Mesenchymal stem cell (in vitro differentiated cells and primary cell): Measurements from ENCODE around the gene PNPLA1.

ENCODE experiments used
- DNase-seq: peaks from one replicate; pipeline ENCODE4 v3.0.0-alpha.2; 2013
- H2AFZ ChIP-seq: one replicate; pipeline ENCODE4 v1.6.1; 2013; ENCODE audit warnings: low read depth, mild to moderate bottlenecking, control low read depth, inconsistent platforms, low read length, moderate library complexity
- H2AK5ac ChIP-seq: 2 replicates; pipeline ENCODE4 v1.6.1; 2013; ENCODE audit warnings: low read length, moderate library complexity, mild to moderate bottlenecking, inconsistent platforms; ENCODE audit not compliant: severe bottlenecking
- H2BK120ac ChIP-seq: one replicate; pipeline ENCODE4 v1.6.1; 2013; ENCODE audit warnings: low read depth, mild to moderate bottlenecking, inconsistent platforms, low read length, moderate library complexity
- H2BK12ac ChIP-seq, 2 experiments: one replicate each; pipeline ENCODE4 v1.6.1; 2013; ENCODE audit warnings: inconsistent platforms in 2 of 2, low read length in 2 of 2, mild to moderate bottlenecking in 2 of 2, moderate library complexity in 2 of 2, control low read depth in 1 of 2
- H2BK15ac ChIP-seq: one replicate; pipeline ENCODE4 v1.6.1; 2013; ENCODE audit warnings: mild to moderate bottlenecking, low read depth, inconsistent platforms; ENCODE audit not compliant: poor library complexity, severe bottlenecking
- H2BK5ac ChIP-seq: 2 replicates; pipeline ENCODE4 v1.6.1; 2013; ENCODE audit warnings: low read depth, mild to moderate bottlenecking, low read length, control low read depth, inconsistent platforms; ENCODE audit not compliant: poor library complexity, severe bottlenecking
- H3K14ac ChIP-seq, 2 experiments: one replicate each; pipeline ENCODE4 v1.6.1; 2013; ENCODE audit warnings: inconsistent platforms in 2 of 2, low read length in 2 of 2, control low read depth in 1 of 2, mild to moderate bottlenecking in 1 of 2, moderate library complexity in 1 of 2
- H3K18ac ChIP-seq, 2 experiments: one replicate each; pipeline ENCODE4 v1.6.1; 2013; ENCODE audit warnings: inconsistent platforms in 2 of 2, low read length in 2 of 2, control low read depth in 1 of 2, low read depth in 1 of 2, mild to moderate bottlenecking in 1 of 2
- H3K23ac ChIP-seq, 2 experiments: one replicate each; pipeline ENCODE4 v1.6.1; 2013; ENCODE audit warnings: inconsistent platforms in 2 of 2, low read length in 2 of 2, mild to moderate bottlenecking in 2 of 2, moderate library complexity in 2 of 2, control low read depth in 1 of 2
- H3K27ac ChIP-seq: 2 replicates; pipeline ENCODE4 v1.5.1; 2013; ENCODE audit warnings: mild to moderate bottlenecking, moderate library complexity, low read length, control low read depth, inconsistent platforms; ENCODE audit not compliant: poor library complexity, severe bottlenecking
- H3K27me3 ChIP-seq, 2 experiments: 2 replicates each; pipeline versions ENCODE4 v1.6.1 to v1.7.0; 2013; ENCODE audit warnings: low read length in 2 of 2, mild to moderate bottlenecking in 2 of 2, moderate library complexity in 2 of 2, control low read depth in 1 of 2, inconsistent platforms in 1 of 2; ENCODE audit not compliant: control insufficient read depth in 1 of 2, insufficient read depth in 1 of 2
- H3K36me3 ChIP-seq, 2 experiments: 2 replicates each; pipeline versions ENCODE4 v1.6.1 to v1.7.0; 2013; ENCODE audit warnings: low read length in 2 of 2, control low read depth in 1 of 2, inconsistent platforms in 1 of 2, low read depth in 1 of 2, mild to moderate bottlenecking in 1 of 2; ENCODE audit not compliant: insufficient read depth in 2 of 2, control insufficient read depth in 1 of 2
- H3K4ac ChIP-seq, 2 experiments: one replicate each; pipeline ENCODE4 v1.6.1; 2013; ENCODE audit warnings: inconsistent platforms in 2 of 2, low read length in 2 of 2, mild to moderate bottlenecking in 2 of 2, moderate library complexity in 2 of 2, control low read depth in 1 of 2, low read depth in 1 of 2
- H3K4me1 ChIP-seq: 2 replicates; pipeline ENCODE4 v1.6.1; 2013; ENCODE audit warnings: low read depth, low read length, control low read depth; ENCODE audit not compliant: control insufficient read depth, insufficient read depth
- H3K4me2 ChIP-seq: 2 replicates; pipeline ENCODE4 v1.6.1; 2013; ENCODE audit warnings: low read length, mild to moderate bottlenecking, inconsistent platforms; ENCODE audit not compliant: poor library complexity, severe bottlenecking
- H3K4me3 ChIP-seq, 2 experiments: 2 replicates each; pipeline versions ENCODE4 v1.5.1 to v1.7.0; 2013; ENCODE audit warnings: low read length in 2 of 2, mild to moderate bottlenecking in 2 of 2, control low read depth in 1 of 2, low read depth in 1 of 2; ENCODE audit not compliant: insufficient read depth in 1 of 2
- H3K79me1 ChIP-seq: replicated peaks from 2 replicates; pipeline ENCODE4 v1.6.1; 2013; ENCODE audit warnings: mild to moderate bottlenecking, control low read depth, low read length, inconsistent platforms; ENCODE audit not compliant: poor library complexity, severe bottlenecking
- H3K9ac ChIP-seq: 2 replicates; pipeline ENCODE4 v1.7.0; 2013; ENCODE audit warnings: mild to moderate bottlenecking, low read length, moderate library complexity
- H3K9me3 ChIP-seq: 2 replicates; pipeline ENCODE4 v1.7.0; 2013; ENCODE audit warnings: mild to moderate bottlenecking, low read length; ENCODE audit not compliant: control insufficient read depth
- H4K8ac ChIP-seq: one replicate; pipeline ENCODE4 v1.6.1; 2013; ENCODE audit warnings: inconsistent platforms, mild to moderate bottlenecking, low read length, moderate library complexity
- H4K91ac ChIP-seq: one replicate; pipeline ENCODE4 v1.6.1; 2013; ENCODE audit warnings: mild to moderate bottlenecking, low read length, inconsistent platforms
- WGBS: methylation state at CpG from one replicate; pipeline ENCODE4 v1.1.7; 2013; ENCODE audit warnings: mixed read lengths; 5-methylcytosine and 5-hydroxymethylcytosine counted together

PNPLA1 gene

GRCh38 chr6:36335465-36336207 lies 65.8 kb downstream of the PNPLA1 start:
- H3K27ac ChIP-seq, result no peak overlapping the region
- no peak overlapping the region for H4K91ac ChIP-seq
- no peak for DNase-seq
- H3K79me1 ChIP-seq, result no peaks in the 10 kb centered on the region
- peak overlapping the region in 1 of 2 experiments; percentile 52 for H3K4ac ChIP-seq
- no peak overlapping the region for H2AK5ac ChIP-seq
- no peak overlapping the region for H2BK12ac ChIP-seq
- H3K4me2 ChIP-seq, result no peak overlapping the region
- no peak overlapping the region for H4K8ac ChIP-seq
- no peaks in the 10 kb centered on the region for H3K36me3 ChIP-seq
- H3K18ac ChIP-seq, result no peak overlapping the region
- no peak overlapping the region for H2BK5ac ChIP-seq
- H3K4me3 ChIP-seq, result no peak overlapping the region
- no peak overlapping the region for H2AFZ ChIP-seq
- no peak overlapping the region for H2BK15ac ChIP-seq
- H3K9me3 ChIP-seq, result no peaks in the 10 kb centered on the region
- no peak overlapping the region for H3K14ac ChIP-seq
- H2BK120ac ChIP-seq, result no peak overlapping the region
- no peak overlapping the region for H3K9ac ChIP-seq
- H3K23ac ChIP-seq, result no peak overlapping the region
- peaks cover 2% of the 10 kb centered on the region for H3K4me1 ChIP-seq
- peaks cover 70 to 79% of the 10 kb centered on the region in 2 experiments for H3K27me3 ChIP-seq
- 90% methylated on average over 14 of the region's 14 CpGs for whole genome bisulfite sequencing

GRCh38 chr6:36336208-36336710 lies 66.4 kb downstream of the PNPLA1 start:
- Histone ChIP-seq H3K9me3 (no peaks in the 10 kb centered on the region), H3K9ac (no peak overlapping the region), H3K4me3 (no peak overlapping the region), H2BK5ac (no peak overlapping the region), H3K79me1 (no peaks in the 10 kb centered on the region), H3K4ac (no peak overlapping the region), H3K18ac (no peak overlapping the region), H3K23ac (no peak overlapping the region), H2AFZ (no peak overlapping the region), H2AK5ac (no peak overlapping the region), H3K4me2 (no peak overlapping the region), H4K8ac (no peak overlapping the region), H2BK120ac (no peak overlapping the region), H3K36me3 (no peaks in the 10 kb centered on the region), H4K91ac (no peak overlapping the region), H3K27ac (no peak overlapping the region), H2BK12ac (no peak overlapping the region), H3K14ac (no peak overlapping the region), H2BK15ac (no peak overlapping the region), H3K27me3 (peaks cover 70 to 75% of the 10 kb centered on the region in 2 experiments), H3K4me1 (peaks cover 5% of the 10 kb centered on the region)
- no peak for DNase-seq
- 87% methylated on average over 5 of the region's 5 CpGs for WGBS

GRCh38 chr6:36336779-36337241 lies 67.0 kb downstream of the PNPLA1 start, which contains the start of gene BNIP5:
Gene BNIP5 (minus strand): TSS chr6:36336888. CDS start chr6:36330690, 6,198 bp downstream.
- Histone ChIP-seq H3K14ac (no peak within 1 kb of the TSS), H3K27ac (no peak within 1 kb of the TSS), H2BK12ac (no peak within 1 kb of the TSS), H2BK5ac (no peak within 1 kb of the TSS), H3K18ac (no peak within 1 kb of the TSS), H2AK5ac (no peak within 1 kb of the TSS), H2AFZ (no peak within 1 kb of the TSS), H3K4me2 (no peak within 1 kb of the TSS), H3K4me1 (peaks cover 5% of the 10 kb centered on the region), H2BK120ac (no peak within 1 kb of the TSS), H3K9ac (no peak within 1 kb of the TSS), H2BK15ac (no peak within 1 kb of the TSS), H3K4ac (peak within 1 kb of the TSS in 1 of 2 experiments; percentile 52), H3K23ac (no peak within 1 kb of the TSS), H3K79me1 (no peaks in the 10 kb centered on the region), H3K36me3 (no peaks in the 10 kb centered on the region), H3K4me3 (no peak within 1 kb of the TSS), H3K9me3 (no peaks in the 10 kb centered on the region), H4K8ac (no peak within 1 kb of the TSS), H3K27me3 (peaks cover 67 to 70% of the 10 kb centered on the region in 2 experiments), H4K91ac (no peak within 1 kb of the TSS)
- 64% methylated on average over 3 of the region's 3 CpGs for WGBS
- no peak for DNase-seq

- H2BK15ac ChIP-seq, result no peak overlapping the region
- no peaks in the 10 kb centered on the region for H3K79me1 ChIP-seq
- H2BK12ac ChIP-seq, result no peak overlapping the region
- no peak overlapping the region for H3K23ac ChIP-seq
- no peak overlapping the region for H3K4me3 ChIP-seq
- H3K18ac ChIP-seq, result no peak overlapping the region
- no peak overlapping the region for H4K8ac ChIP-seq
- H3K4ac ChIP-seq, result no peak overlapping the region
- peaks cover 63 to 75% of the 10 kb centered on the region in 2 experiments for H3K27me3 ChIP-seq
- H3K4me1 ChIP-seq, result peaks cover 5% of the 10 kb centered on the region
- H2BK120ac ChIP-seq, result no peak overlapping the region
- no peak overlapping the region for H2BK5ac ChIP-seq
- H4K91ac ChIP-seq, result no peak overlapping the region
- no peak overlapping the region for H3K9ac ChIP-seq
- WGBS, result 100% methylated on average over 1 of the region's 1 CpG
- H3K4me2 ChIP-seq, result no peak overlapping the region
- no peak for DNase-seq
- no peak overlapping the region for H2AK5ac ChIP-seq
- no peaks in the 10 kb centered on the region for H3K9me3 ChIP-seq
- no peak overlapping the region for H2AFZ ChIP-seq
- no peak overlapping the region for H3K14ac ChIP-seq
- no peaks in the 10 kb centered on the region for H3K36me3 ChIP-seq
- no peak overlapping the region for H3K27ac ChIP-seq
Observed at GRCh38 chr6:36337814-36338213, 68.0 kb downstream of the PNPLA1 start.
